Measurements from ENCODE around the gene CZIB.
"Not testable (repeated sequence)": the region's sequence is repeated elsewhere in the genome, so short reads cannot be mapped to it uniquely, and the experiment has no call there.

The CZIB gene

DNA sequence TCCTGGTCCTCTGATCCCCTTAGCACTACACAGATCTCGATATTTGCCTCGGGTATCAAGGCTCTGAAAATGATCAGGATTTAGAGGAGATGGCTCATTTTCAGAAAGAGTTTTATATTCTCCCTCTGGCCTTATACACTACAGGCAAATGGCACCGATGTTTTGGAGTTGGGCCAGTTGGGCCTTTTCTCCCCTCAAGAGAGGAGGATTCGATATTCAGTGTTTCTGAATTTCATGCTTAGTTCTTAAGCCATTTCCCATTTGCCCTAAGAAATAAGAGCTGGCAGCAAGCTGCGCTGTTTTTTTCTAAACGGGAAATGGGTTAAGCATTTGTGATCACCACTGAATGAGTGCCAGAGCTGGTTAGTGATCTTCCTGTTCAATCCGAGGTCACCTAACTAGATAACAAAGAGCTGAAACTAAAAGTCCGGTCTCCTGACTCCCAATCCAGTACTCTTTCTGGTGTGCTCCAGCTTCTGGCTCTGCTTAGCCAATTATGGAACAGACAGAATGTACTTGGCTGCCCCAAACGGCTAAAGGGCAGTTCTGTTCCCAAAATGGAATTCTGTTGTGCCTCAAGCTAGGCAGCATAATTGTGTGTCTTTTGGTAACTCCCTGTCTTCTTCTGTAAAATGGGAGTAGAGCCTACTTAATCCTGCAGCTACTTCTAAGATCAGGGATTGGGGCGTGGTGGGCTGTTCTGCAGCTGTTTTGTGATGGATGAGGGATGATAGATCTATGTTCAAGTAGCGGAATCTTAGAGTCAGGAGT lies 25.0 kb downstream of the CZIB start:
- no peak for DNase-seq (ENCODE audit: insufficient read length, low spot score)
- FAIRE-seq: no peak

DNA sequence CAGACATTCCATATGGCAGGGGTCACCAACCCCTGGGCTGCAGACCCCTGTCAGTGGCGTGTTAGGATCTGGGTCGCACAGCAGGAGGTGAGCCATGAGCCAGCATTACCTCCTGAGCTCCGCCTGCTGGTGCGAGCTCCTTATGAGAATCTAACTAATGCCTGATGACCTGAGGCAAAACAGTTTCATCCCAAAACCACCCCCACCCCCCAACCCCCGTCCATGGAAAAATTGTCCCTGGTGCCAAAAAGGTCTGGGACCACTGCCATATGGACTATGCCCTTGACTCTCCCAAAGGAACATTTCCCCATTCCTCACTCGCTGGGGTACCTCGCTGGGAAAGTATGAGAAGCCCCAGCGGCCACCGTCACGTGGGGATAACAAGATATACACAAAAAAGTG lies 30.2 kb downstream of the CZIB start:
- FAIRE-seq: no peak
- no peak for DNase-seq (ENCODE audit: insufficient read length, low spot score)

DNA sequence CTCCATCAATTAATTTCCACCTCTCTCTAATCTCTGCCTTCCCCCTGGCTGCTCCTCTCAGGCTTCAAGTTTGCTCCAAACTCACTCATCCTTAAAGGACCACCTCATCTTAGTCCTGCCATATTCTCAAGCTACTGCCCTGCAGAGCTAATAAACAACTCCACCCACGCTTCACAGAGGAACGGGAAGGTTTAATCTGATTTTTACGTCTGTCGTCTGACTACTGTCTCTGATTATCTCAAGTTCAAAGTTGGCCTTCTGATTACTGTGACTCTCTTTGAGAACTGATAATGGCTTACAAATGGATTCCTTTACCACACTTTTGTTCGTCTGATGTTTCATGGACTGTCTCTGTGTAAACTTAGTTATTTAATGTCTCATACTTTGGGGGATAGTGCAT lies 31.4 kb downstream of the CZIB start:
- FAIRE-seq (no peak), DNase-seq (ENCODE audit: insufficient read length, low spot score) (no peak)

DNA sequence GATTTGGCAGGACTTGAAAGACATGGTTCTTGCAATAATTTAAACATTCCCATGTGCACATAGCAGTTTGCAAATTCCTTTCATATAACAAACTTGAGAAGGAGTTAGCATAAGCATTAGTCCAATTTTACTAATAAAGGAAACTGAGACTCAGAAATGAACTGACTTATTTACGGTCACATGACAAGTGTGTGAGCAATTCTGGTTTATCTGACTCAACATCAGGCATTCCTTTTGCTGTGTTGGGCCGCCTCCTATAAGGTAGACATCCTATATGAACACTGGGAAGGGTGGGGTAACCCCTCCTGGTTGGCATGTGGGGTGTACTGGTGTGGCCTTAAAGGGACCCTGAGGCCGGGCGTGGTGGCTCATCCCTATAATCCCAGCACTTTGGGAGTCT lies 32.3 kb downstream of the CZIB start:
- FAIRE-seq (no peak), DNase-seq (ENCODE audit: insufficient read length, low spot score) (no peak)

DNA sequence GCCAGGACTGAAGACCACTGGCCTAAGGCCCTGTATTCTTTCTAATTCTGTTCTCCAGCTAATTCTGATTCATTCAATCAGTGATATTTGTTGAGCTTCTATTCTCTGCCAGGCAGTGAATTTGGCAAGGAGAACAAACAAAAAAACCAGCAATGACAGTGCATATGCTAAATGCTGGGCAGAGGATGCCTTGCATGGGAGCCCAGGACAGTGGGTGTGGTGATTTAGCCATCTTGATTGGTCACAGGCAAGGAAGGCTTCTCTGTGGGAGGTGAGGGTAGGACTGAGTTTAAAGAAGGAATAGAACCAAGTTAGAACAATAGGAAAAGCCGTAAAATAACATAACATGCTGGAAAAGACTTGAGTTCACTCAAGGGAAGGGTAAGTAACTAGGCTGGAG lies 33.0 kb downstream of the CZIB start:
- no peak for DNase-seq (ENCODE audit: insufficient read length, low spot score)
- FAIRE-seq: no peak

DNA sequence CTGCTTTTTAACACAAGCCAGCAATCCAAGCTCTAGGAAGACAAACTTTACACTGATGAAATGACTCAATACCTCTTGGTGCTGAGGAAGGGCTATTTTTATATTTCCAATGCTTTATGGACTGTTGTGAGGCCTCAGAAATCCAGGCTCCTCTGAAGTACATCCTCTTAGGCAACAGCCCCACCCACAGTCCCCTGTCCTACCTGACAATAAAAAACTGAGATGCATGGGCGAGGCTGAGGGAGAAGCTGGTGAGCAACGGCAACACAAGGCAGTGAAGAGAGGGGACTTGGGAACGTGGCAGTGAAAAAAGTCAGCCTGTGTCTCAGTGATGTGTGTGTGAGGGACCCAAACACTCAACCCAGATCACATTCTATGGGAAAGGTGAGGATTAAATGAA lies 33.9 kb downstream of the CZIB start:
- FAIRE-seq: no peak
- no peak for DNase-seq (ENCODE audit: insufficient read length, low spot score)

DNA sequence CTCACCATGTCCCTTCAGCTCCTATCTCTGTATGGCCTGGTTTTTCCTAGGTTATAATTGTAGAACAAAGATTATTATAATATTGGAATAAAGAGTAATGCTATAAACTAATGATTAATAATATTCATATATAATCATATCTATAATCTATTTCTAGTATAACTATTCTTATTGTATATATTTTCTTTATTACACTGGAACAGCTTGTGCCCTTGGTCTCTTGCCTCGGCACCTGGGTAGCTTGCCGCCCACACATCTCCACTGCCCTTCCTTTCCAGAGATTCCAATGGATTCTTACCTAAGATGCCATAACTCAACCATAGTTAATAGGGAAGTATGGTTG lies 34.5 kb downstream of the CZIB start:
- not testable (repeated sequence) for DNase-seq (ENCODE audit: insufficient read length, low spot score); FAIRE-seq

DNA sequence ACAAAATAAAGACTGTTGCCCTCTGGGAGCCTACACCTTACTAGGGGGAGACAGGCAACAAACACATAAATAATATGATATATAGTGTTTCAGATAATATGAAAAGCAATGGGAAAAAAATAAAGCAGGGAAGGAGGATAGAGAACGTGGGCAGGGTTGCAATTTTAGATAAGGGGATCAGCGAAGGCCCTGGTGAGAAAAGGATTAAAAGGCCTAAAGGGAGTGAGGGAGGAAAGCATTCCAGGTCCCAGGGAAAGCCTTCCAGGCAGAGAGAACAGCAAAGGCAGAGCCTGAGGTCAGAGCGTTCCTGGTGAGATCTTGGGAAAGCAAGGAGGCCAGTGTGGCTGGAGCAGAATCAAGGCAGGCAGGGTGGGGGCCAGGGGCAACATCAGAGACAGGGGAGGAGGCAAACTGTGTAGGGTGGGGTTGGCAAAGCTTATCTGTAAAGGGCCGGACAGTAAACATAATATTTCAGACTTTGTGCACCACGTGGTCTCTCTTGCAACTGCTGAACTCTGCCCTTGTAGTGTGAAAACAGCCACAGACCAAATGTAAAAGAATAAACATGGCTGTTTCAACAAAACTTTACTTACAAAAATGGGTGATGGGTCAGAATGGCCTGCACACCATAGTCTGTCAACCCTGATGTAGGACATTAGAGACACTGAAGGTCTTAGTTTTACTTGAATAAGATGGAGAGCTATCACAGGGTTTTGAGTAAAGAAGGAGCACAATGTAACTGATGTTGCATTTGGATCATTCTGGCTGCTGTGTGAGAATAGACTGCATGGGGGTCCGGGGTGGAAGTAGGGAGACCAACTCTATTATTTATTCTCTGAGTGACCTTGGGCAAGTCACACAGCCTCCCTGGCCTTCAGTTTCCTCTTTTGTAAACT lies 37.1 kb downstream of the CZIB start:
- no peak for DNase-seq (ENCODE audit: insufficient read length, low spot score)
- FAIRE-seq: no peak

DNA sequence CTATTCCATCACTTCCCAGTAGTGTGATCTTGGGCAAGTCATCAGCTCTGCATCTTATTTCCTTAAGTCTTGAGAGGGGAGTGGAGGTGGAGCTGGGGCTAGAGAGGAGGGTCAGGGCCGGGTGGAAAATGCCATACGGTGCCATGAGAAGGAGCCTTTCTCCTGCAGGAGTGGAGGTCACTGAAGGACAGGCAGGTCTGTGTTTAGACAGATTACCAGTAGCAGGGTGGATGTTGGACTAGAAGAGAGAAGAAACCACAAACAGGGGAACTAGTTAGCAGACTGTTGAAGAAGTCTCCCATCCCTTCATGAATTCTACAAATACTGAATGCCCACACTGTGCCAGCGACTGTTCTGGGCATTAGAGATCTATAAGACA lies 37.7 kb downstream of the CZIB start:
- no peak for FAIRE-seq
- DNase-seq (ENCODE audit: insufficient read length, low spot score): no peak

DNA sequence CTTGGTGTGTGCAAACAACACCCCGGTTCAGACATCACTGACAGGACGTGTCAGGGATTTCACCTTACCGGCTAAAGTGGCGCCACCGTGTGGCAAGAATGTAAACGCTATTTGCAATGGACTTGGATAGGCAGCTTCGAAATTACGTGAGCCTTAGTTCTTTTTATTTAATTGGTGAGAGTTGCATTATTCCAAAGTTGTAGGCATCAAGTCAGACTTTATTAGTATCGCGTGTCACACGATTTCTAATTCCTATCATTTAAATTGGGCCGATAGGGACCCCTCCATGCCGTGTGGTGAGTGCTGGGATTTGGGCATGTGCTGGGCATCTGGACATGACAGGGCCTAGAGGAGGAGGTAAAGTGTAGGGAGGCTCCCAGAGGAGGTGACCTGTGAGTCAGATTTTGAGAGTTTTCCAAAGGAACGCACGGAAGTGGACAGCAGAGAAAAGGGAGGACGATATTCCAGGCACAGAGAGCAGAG lies 38.3 kb downstream of the CZIB start:
- FAIRE-seq: peak; percentile 94
- peak; percentile 59 for DNase-seq (ENCODE audit: insufficient read length, low spot score)

DNA sequence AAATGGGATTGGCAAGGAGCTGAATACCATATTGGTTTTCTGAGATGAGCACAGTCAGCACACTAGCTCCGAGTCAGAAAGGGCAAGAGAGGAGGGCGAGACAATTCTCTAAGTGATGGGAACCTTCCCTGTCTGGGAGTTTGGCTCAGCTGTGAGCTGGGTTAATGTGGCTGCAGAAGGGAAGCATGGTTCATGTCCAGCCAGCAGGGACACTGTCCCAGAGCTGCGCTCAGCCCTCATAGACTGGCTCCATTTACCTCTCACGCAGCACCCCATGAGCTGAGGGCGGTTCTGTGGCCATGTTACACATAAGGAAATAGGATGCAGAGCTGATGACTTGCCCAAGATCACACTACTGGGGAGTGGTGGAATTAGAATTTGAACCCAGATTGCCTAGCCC lies 39.5 kb downstream of the CZIB start:
- no peak for FAIRE-seq
- no peak for DNase-seq (ENCODE audit: insufficient read length, low spot score)

DNA sequence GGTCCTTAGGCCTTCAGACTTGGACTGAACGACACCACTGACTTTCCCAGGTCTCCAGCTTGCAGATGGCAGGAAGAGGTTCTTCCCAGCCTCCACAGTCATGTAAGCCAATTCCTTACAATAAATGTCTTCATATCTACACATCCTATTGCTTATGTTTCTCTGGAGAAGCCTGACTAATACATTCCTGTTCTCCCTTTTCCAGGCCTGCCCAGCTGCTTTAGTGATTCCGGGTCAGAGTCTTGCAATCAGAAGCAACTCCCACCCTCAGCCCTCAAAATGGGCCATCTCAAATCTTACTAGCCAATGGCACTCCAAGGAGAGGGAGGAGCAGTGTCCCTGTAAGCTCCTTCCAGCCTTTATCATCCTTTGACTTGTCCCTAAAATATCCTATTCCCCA lies 40.2 kb downstream of the CZIB start:
- FAIRE-seq (no peak), DNase-seq (ENCODE audit: insufficient read length, low spot score) (no peak)

DNA sequence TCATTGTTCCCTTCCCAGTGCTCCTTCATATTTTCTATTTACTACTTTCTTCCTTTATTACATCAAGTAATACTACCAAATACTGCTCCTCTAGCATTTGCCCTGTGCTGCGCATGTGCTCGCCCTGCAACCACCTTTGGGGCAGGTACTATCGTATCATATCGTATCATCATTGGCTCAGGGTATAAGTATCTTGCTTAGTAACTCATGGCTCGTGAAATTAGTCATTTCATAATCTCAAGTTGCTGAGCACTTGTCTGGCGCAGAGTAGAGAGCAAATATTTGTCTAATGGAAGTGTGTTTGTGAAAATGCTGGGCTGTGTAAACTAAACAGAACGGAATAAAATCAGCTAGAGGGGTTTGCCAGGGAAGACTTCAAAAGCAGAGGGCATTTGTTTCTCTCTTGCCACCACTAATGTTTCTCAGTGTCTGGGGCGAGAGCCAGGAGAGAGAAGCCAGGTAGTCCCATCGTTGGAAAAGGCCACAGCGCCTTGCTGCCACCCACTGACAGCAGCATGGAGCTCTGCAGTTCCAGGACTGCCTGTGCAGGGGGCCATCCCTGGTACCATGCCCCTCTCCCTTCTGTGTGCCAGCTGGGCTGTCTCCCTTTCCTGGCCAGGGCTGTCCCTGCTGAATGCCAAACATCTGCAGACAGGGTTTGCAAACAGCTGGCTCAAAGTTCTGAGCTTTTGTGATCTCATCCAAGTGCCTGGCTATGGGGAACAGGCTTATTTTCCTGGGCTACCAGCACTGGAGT lies 43.8 kb downstream of the CZIB start:
- FAIRE-seq (no peak), DNase-seq (ENCODE audit: insufficient read length, low spot score) (no peak)

DNA sequence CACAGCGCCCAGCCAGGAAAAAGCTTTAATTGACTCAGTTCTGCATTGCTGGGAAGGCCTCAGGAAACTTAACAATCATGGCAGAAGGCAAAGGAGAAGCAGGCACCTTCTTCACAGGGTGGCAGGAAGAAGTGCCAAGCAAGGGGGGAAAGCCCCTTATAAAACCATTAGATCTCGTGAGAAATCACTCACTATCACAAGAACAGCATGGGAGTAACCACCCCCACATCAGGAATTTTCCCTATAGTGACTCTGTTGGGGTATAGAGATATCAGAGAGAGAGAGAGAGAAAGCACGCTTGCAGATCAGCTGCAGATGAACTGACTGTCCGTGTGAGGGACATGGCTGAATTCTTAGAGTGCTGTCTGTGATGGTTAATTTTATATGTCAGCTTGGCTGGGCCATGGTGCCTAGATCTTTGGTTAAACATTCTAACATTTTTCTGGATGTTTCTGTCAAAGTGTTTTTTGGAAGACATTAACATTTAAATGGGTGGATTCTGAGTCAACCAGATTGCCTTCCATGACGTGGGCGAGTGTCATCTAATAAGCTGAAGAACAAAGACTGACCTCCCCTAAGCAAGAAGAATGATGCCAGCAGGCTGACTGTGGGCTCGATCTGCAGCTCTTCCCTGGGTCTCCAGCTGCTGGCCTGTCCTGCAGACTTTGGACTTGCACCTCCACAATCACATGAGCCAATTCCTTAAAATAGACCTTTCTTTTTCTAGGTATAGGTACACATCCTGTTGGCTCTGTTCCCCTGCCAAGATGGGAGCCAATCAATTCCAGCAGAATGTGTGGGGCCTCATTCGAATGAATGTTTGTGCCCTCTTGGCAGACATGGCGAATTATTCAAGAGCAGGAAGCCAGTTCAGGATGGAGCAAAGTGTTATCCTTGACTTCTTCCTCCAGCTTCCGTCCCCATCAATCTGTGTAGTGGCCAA lies 45.2 kb downstream of the CZIB start:
- DNase-seq (ENCODE audit: insufficient read length, low spot score): no peak

DNA sequence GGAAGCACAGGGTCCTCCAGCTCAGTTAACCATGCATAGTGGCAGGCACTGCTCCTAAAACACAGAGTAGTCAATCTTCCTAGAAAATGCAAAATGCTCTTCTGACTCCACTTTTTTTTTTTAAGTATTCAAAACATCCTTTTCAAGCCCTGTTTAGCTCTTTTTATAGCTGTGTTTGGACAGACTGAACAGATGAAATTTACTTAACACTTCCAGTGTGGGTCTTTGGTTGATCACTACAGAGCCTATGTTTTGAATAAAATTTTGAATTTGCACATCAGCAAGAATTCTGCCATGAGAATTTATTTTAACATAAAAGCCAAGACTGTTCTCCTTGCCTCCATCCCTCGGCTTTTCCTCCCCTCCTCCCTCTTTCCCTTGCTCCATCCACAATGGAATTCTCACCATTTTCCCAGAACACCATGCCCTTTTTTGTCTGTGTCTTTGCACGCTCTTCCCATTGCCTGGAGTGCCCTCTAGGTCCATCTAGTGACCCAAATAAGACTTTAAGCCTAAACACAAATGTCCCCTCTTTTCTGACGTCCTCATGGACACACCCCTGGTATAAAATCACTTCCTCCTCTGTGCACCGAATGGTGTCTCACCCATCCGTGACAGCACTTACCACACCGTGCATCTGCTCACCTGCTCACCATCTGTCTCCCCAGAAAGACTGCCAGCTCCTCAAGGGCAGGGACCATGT lies 47.9 kb downstream of the CZIB start:
- no peak for FAIRE-seq
- DNase-seq (ENCODE audit: insufficient read length, low spot score): peak; percentile 34

More for the DNA sequence above, 45.2 kb downstream of the CZIB start:
- no peak for FAIRE-seq

DNA sequence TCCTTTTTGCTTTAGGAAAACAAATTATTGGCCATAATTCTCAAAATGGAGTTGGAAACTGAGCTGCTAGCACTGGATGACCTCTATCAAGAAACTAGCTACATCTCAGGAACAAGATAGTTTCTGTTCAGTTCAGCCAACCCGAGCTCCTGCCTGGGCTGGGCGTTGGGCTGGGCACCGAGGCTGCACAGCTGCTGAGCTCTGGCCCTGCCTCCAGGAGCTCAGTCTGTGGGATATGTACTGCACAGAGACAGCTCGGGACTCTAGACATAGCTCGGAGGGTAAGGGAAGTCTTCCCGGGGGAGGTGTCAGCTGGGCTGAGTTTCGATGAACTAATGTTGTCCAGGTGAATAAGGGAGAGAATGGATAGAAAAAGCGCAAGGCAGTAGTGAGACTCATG lies 53.5 kb downstream of the CZIB start:
- FAIRE-seq: no peak
- DNase-seq (ENCODE audit: insufficient read length, low spot score): no peak

DNA sequence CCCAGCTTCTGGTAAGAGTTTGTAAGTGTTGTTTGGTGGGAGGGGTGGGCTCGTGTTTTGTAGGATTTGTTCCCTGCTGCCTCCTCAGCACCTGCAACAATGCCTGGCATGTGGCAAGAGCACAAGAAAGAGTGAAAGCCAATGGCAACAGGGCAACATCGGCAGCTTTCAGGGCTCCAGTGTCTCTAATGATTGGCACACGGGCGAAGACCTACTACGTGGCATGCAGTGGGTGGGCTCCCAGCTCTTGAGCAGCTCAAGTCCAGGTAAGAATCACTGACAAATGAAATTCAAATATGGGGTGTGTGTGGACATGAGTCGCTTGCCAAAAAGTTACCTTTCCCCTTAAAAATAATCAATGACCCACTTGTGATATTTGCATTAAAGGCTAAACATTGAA lies 54.1 kb downstream of the CZIB start:
- FAIRE-seq: no peak

DNA sequence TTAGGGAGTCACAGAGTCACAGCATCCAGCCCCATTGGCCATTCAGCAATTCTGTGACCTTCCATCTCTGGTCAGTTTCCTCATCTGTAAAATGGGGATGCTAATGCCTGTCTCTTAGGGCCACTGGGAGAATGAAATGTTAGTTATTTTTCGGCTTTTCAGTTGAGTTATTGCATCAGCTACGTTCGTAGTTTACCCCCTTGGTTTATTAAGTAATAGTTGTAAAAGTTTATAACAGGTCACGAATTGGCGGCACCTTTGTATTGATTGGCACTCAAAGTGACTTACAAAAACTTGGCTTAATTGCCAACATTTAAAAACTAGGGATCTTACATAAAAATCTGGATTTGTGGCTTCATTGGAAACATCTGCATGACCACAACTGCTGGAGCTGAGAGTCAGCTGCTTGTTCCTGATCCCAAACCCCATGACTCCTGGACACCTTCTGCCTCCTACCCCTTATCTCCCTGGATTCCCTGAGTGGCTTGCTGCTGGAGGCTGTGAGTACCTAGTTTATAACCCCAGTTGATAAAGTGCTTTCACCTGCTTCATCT lies 54.9 kb downstream of the CZIB start:
- FAIRE-seq (no peak), DNase-seq (ENCODE audit: insufficient read length, low spot score) (no peak)

More for the DNA sequence above, 54.1 kb downstream of the CZIB start:
- no peak for DNase-seq (ENCODE audit: insufficient read length, low spot score)

All from GM19239 (cell line).